T-cell (primary cell): Measurements from ENCODE around the gene SELENOO. TPM values are rescaled to one million over a fixed set of nuclear protein-coding genes. Genes with fewer than 3 reads are reported as not detected.

Experiments used
- ATAC-seq, 4 experiments: fragments of 200-7000 bp in 3 of 4; fragments of 150-1000 bp in 1 of 4; cut with Tn5 transposase; replicated peaks in 1 of 4; 1 replicate in 3 of 4; 2 replicates in 1 of 4; pipeline ENCODE4 v1.10.0; 2021; ENCODE audit warnings: moderate library complexity in 3 of 4, mild to moderate bottlenecking in 2 of 4, moderate number of reproducible peaks in 1 of 4
- CTCF ChIA-PET, 2 donors: fragments of 300-600 bp; sonication (Branson Sonifier 250); formaldehyde crosslinking; loops; one replicate each; lab custom pipeline; 2022; ENCODE audit warnings: antibody characterized with exemption in 2 of 2; lab: Charles Lee
- POLR2A ChIA-PET, 2 donors: fragments of 300-600 bp; sonication (Branson Sonifier 250); formaldehyde crosslinking; loops; one replicate each; lab custom pipeline; 2022; ENCODE audit warnings: antibody characterized with exemption in 2 of 2; lab: Charles Lee
- DNase-seq, 35 experiments: peaks; one replicate each; pipeline versions ENCODE4 v3.0.0 to v3.0.0-alpha.2; 2013 to 2023
- H3K27ac ChIP-seq: one replicate; pipeline ENCODE4 v1.5.1; 2013; ENCODE audit warnings: low read length
- H3K27me3 ChIP-seq, 2 experiments: replicated peaks in 1 of 2; 1 replicate in 1 of 2; 2 replicates in 1 of 2; pipeline versions ENCODE4 v1.6.1 to v1.7.0; 2013; ENCODE audit warnings: low read length in 1 of 2, mixed read lengths in 1 of 2; ENCODE audit not compliant: control insufficient read depth in 2 of 2, insufficient read depth in 2 of 2; ENCODE audit errors: extremely low read depth in 1 of 2
- H3K36me3 ChIP-seq, 2 donors: 1 replicate in 1 of 2; 2 replicates in 1 of 2; pipeline versions ENCODE4 v1.6.1 to v1.7.0; 2013; ENCODE audit warnings: low read length in 1 of 2; ENCODE audit not compliant: control insufficient read depth in 2 of 2, insufficient read depth in 1 of 2; ENCODE audit errors: extremely low read depth in 1 of 2
- H3K4me1 ChIP-seq, 2 experiments: 1 replicate in 1 of 2; 2 replicates in 1 of 2; pipeline versions ENCODE4 v1.6.1 to v1.7.0; 2013; ENCODE audit warnings: low read length in 2 of 2, mixed read lengths in 1 of 2; ENCODE audit not compliant: insufficient read depth in 2 of 2, control insufficient read depth in 1 of 2; ENCODE audit errors: extremely low read depth in 1 of 2
- H3K4me3 ChIP-seq, 2 donors: 1 replicate in 1 of 2; 2 replicates in 1 of 2; pipeline versions ENCODE4 v1.5.1 to v1.7.0; 2013; ENCODE audit warnings: mild to moderate bottlenecking in 2 of 2, low read length in 1 of 2, moderate library complexity in 1 of 2; ENCODE audit not compliant: control insufficient read depth in 1 of 2; ENCODE audit errors: extremely low read depth in 1 of 2
- H3K9me3 ChIP-seq: 2 replicates; pipeline ENCODE4 v1.7.0; 2013
- H3K27ac Mint-ChIP-seq, 2 donors: one replicate each; pipeline ENCODE4 v1.8.0; 2020 to 2021; ENCODE audit warnings: mild to moderate bottlenecking in 2 of 2, mixed read lengths in 2 of 2
- H3K27me3 Mint-ChIP-seq, 2 donors: one replicate each; pipeline ENCODE4 v1.8.0; 2021 to 2022; ENCODE audit warnings: mixed read lengths in 2 of 2
- H3K36me3 Mint-ChIP-seq: one replicate; pipeline ENCODE4 v1.8.0; 2021; ENCODE audit warnings: mixed read lengths
- H3K4me1 Mint-ChIP-seq, 3 donors: one replicate each; pipeline ENCODE4 v1.8.0; 2020 to 2022; ENCODE audit warnings: mixed read lengths in 3 of 3, mild to moderate bottlenecking in 1 of 3
- H3K4me3 Mint-ChIP-seq, 3 donors: one replicate each; pipeline ENCODE4 v1.8.0; 2020 to 2022; ENCODE audit warnings: mild to moderate bottlenecking in 3 of 3, mixed read lengths in 3 of 3, moderate library complexity in 3 of 3
- H3K9me3 Mint-ChIP-seq, 3 donors: one replicate each; pipeline ENCODE4 v1.8.0; 2020 to 2022; ENCODE audit warnings: mixed read lengths in 3 of 3
- WGBS: methylation state at CpG from one replicate; pipeline ENCODE4 v1.1.5; 2013; ENCODE audit warnings: missing lambda C conversion rate; ENCODE audit not compliant: insufficient coverage; 5-methylcytosine and 5-hydroxymethylcytosine counted together
- total RNA-seq, 35 experiments: library from RNA in 6 of 35; stranded (reverse) in 6 of 35; fragments of 120-200 nt in 1 of 35; gene quantifications; one replicate each; pipeline versions ENCODE4 v1.2.1 to v1.2.4 and lab custom pipeline; 2013 to 2026

The SELENOO gene
- total RNA-seq, 5 donors from 2014 or later (not counting 1 experiment from before 2014, with no cell fraction given): 28.9 to 51.0 (median 46.1) TPM

- no peak overlapping the region for H3K27ac Mint-ChIP-seq
- 88% methylated on average over 17 of the region's 19 CpGs for WGBS
- no peaks in the 10 kb centered on the region for H3K9me3 Mint-ChIP-seq
- ChIA-PET CTCF (no interaction called here), POLR2A (no interaction called here)
- H3K9me3 ChIP-seq: no peaks in the 10 kb centered on the region
- H3K27ac ChIP-seq: no peak overlapping the region
- H3K36me3 ChIP-seq: no peaks in the 10 kb centered on the region
- DNase-seq: no peak
- no peak overlapping the region for H3K4me3 Mint-ChIP-seq
- H3K4me1 ChIP-seq: peaks cover 4 to 18% of the 10 kb centered on the region in 2 experiments
- peaks cover 0 to 24% of the 10 kb centered on the region in 2 experiments for H3K27me3 ChIP-seq
- H3K27me3 Mint-ChIP-seq: peaks cover 7 to 17% of the 10 kb centered on the region in 2 donors
- no peak for ATAC-seq
- peaks cover 3 to 8% (median 7%) of the 10 kb centered on the region in 3 donors for H3K4me1 Mint-ChIP-seq
- no peak overlapping the region for H3K4me3 ChIP-seq
- no peaks in the 10 kb centered on the region for H3K36me3 Mint-ChIP-seq
Measured at GRCh38 chr22:50255099-50255498, 54.3 kb downstream of the SELENOO start.

- no peaks in the 10 kb centered on the region for H3K9me3 Mint-ChIP-seq
- H3K27ac Mint-ChIP-seq: no peak overlapping the region
- no peaks in the 10 kb centered on the region for H3K36me3 Mint-ChIP-seq
- H3K27me3 ChIP-seq: peaks cover 0 to 29% of the 10 kb centered on the region in 2 experiments
- H3K9me3 ChIP-seq: no peaks in the 10 kb centered on the region
- no peak for DNase-seq
- no peak for ATAC-seq
- ChIA-PET CTCF (no interaction called here), POLR2A (no interaction called here)
- H3K36me3 ChIP-seq: no peaks in the 10 kb centered on the region
- no peak overlapping the region for H3K27ac ChIP-seq
- peaks cover 0 to 4% (median 4%) of the 10 kb centered on the region in 3 donors for H3K4me1 Mint-ChIP-seq
- no peak overlapping the region for H3K4me3 ChIP-seq
- H3K27me3 Mint-ChIP-seq: peaks cover 7 to 17% of the 10 kb centered on the region in 2 donors
- 85% methylated on average over 16 of the region's 17 CpGs for WGBS
- no peak overlapping the region for H3K4me3 Mint-ChIP-seq
- H3K4me1 ChIP-seq: peaks cover 0 to 16% of the 10 kb centered on the region in 2 experiments
Measured at GRCh38 chr22:50255607-50256006, 54.8 kb downstream of the SELENOO start.

DNA sequence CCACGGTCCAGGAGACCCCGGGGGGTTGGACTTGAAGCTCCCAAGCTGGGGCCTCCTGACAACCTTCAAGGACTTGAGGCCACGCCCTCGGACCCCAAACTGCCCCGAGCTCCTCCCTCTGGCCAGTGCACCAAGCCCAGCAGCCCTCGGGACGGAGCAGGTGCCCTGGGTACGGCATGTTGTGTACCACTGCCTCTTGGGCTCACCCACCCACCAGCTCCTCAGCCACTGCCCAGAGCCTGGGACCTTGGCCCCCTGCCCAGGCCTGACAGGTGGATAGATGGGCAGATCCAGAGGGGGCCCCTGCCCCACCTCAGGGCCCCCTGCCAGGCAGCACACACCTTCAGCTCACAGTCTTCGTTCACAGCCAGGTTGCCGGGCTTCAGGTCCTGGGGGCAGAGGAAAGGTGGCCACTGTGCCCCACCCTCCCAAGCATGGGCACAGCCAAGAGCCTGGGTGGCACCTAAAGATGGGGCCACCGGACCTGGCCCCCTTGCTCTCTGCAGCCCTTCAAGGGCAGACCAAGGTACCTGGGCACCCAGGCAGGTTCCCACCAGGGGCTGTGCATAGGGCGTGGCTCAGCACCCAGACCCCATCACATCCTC, 55.5 kb downstream of the SELENOO start:
- Mint-ChIP-seq H3K27me3 (peaks cover 7 to 17% of the 10 kb centered on the region in 2 donors), H3K9me3 (no peaks in the 10 kb centered on the region), H3K4me3 (no peak overlapping the region), H3K4me1 (peaks cover 0 to 2% (median 2%) of the 10 kb centered on the region in 3 donors), H3K27ac (no peak overlapping the region), H3K36me3 (no peaks in the 10 kb centered on the region)
- WGBS: 85% methylated on average over 12 of the region's 12 CpGs
- Histone ChIP-seq H3K4me1 (peaks cover 0 to 18% of the 10 kb centered on the region in 2 experiments), H3K4me3 (no peak overlapping the region), H3K36me3 (no peaks in the 10 kb centered on the region), H3K9me3 (no peaks in the 10 kb centered on the region), H3K27me3 (peaks cover 0 to 32% of the 10 kb centered on the region in 2 experiments), H3K27ac (no peak overlapping the region)
- CTCF ChIA-PET: no interaction called here
- DNase-seq (no peak), ATAC-seq (no peak)
- POLR2A ChIA-PET: no interaction called here

DNA sequence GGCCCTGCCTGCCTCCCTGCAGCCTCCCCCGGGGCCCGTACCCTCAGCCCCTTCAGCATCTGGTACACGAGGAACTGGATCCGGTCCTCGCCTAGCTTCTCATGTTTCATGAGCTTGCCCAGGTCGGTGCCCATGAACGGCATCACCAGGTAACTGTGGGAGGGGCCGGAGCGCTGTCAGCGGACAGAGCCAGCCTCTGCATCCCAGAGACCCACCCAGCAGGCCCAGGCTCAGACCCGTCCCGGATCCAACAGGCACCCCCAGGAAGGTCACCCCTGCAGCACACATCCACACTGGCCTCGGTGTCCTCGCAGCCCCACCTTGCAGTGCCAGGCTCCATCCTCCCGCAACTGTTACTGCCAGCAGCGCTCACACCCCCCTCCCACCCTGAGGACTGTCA, 56.2 kb downstream of the SELENOO start:
- peaks cover 9 to 18% of the 10 kb centered on the region in 2 donors for H3K27me3 Mint-ChIP-seq
- H3K27ac Mint-ChIP-seq: no peak overlapping the region
- Histone ChIP-seq H3K9me3 (no peaks in the 10 kb centered on the region), H3K36me3 (no peaks in the 10 kb centered on the region), H3K4me3 (no peak overlapping the region), H3K4me1 (peaks cover 0 to 15% of the 10 kb centered on the region in 2 experiments), H3K27ac (no peak overlapping the region), H3K27me3 (peaks cover 0 to 35% of the 10 kb centered on the region in 2 experiments)
- no peaks in the 10 kb centered on the region for H3K36me3 Mint-ChIP-seq
- CTCF ChIA-PET: no interaction called here
- DNase-seq (no peak), ATAC-seq (no peak)
- WGBS: 89% methylated on average over 15 of the region's 16 CpGs
- peaks cover under 1 to 3% (median 2%) of the 10 kb centered on the region in 3 donors for H3K4me1 Mint-ChIP-seq
- no peaks in the 10 kb centered on the region for H3K9me3 Mint-ChIP-seq
- POLR2A ChIA-PET: no interaction called here
- no peak overlapping the region for H3K4me3 Mint-ChIP-seq

- H3K27ac ChIP-seq: no peak overlapping the region
- no peak overlapping the region for H3K4me3 ChIP-seq
- POLR2A ChIA-PET: no interaction called here
- Mint-ChIP-seq H3K27ac (no peak overlapping the region), H3K9me3 (no peaks in the 10 kb centered on the region), H3K27me3 (peaks cover 14 to 25% of the 10 kb centered on the region in 2 donors), H3K4me1 (peaks cover 6 to 7% (median 7%) of the 10 kb centered on the region in 3 donors), H3K36me3 (no peaks in the 10 kb centered on the region), H3K4me3 (no peak overlapping the region)
- CTCF ChIA-PET: no interaction called here
- no peaks in the 10 kb centered on the region for H3K36me3 ChIP-seq
- peaks cover 0 to 41% of the 10 kb centered on the region in 2 experiments for H3K27me3 ChIP-seq
- WGBS: 82% methylated on average over 29 of the region's 31 CpGs
- no peak for ATAC-seq
- no peaks in the 10 kb centered on the region for H3K9me3 ChIP-seq
- peaks cover 0 to 18% of the 10 kb centered on the region in 2 experiments for H3K4me1 ChIP-seq
- DNase-seq: no peak
Measured at GRCh38 chr22:50257451-50258360, 56.9 kb downstream of the SELENOO start.

GRCh38 chr22:50258361-50259292, 57.8 kb downstream of the SELENOO start:
- POLR2A ChIA-PET: no interaction called here
- no peak for DNase-seq
- no peaks in the 10 kb centered on the region for H3K36me3 Mint-ChIP-seq
- H3K27ac ChIP-seq: no peak overlapping the region
- peak overlapping the region in 1 of 2 donors; percentile 43 for H3K27ac Mint-ChIP-seq
- H3K27me3 Mint-ChIP-seq: peaks cover 14 to 31% of the 10 kb centered on the region in 2 donors
- WGBS: 91% methylated on average over 20 of the region's 24 CpGs
- no peaks in the 10 kb centered on the region for H3K36me3 ChIP-seq
- H3K4me1 ChIP-seq: peaks cover 0 to 18% of the 10 kb centered on the region in 2 experiments
- no peaks in the 10 kb centered on the region for H3K9me3 ChIP-seq
- H3K9me3 Mint-ChIP-seq: no peaks in the 10 kb centered on the region
- CTCF ChIA-PET: no interaction called here
- H3K4me3 Mint-ChIP-seq: peak overlapping the region in 1 of 3 donors; percentile 16
- H3K27me3 ChIP-seq: peaks cover 0 to 51% of the 10 kb centered on the region in 2 experiments
- ATAC-seq: no peak
- H3K4me3 ChIP-seq: no peak overlapping the region
- peaks cover 6 to 7% (median 7%) of the 10 kb centered on the region in 3 donors for H3K4me1 Mint-ChIP-seq
